Measurements from ENCODE around the gene PPP1R36.

DNA sequence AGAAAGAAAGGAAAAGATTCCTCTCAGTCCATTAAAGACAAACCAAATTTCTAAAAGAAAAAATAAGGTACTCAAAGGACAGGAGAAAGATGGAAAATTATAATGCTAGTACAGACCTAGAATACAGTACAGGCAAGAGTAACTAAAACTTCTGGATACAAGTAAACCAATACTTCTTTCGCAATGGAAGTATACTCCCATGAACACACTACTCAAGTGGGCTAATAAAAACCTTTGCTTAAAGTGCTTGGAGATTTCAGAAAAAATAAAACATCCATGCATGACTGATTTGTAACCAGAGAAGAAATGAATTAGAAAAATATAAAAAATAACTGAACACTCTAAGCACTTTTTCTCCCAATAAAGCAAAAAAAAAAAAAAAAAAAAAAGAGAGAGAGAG lies 49.7 kb upstream of the PPP1R36 start:
- TF ChIP-seq, protein P1, sequence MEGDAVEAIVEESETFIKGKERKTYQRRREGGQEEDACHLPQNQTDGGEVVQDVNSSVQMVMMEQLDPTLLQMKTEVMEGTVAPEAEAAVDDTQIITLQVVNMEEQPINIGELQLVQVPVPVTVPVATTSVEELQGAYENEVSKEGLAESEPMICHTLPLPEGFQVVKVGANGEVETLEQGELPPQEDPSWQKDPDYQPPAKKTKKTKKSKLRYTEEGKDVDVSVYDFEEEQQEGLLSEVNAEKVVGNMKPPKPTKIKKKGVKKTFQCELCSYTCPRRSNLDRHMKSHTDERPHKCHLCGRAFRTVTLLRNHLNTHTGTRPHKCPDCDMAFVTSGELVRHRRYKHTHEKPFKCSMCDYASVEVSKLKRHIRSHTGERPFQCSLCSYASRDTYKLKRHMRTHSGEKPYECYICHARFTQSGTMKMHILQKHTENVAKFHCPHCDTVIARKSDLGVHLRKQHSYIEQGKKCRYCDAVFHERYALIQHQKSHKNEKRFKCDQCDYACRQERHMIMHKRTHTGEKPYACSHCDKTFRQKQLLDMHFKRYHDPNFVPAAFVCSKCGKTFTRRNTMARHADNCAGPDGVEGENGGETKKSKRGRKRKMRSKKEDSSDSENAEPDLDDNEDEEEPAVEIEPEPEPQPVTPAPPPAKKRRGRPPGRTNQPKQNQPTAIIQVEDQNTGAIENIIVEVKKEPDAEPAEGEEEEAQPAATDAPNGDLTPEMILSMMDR (CRISPR knock-in tag; IDR thresholded peaks at IDR 0.05) = no peak
- TF ChIP-seq ATF7 (IDR thresholded peaks at IDR 0.05) (no peak), ATF7 (CRISPR knock-in tag; IDR thresholded peaks at IDR 0.05) (no peak)

Data from HepG2 (cell line).